Measurements from ENCODE around the gene HIP1.
"Not testable (repeated sequence)": the region's sequence is repeated elsewhere in the genome, so short reads cannot be mapped to it uniquely, and the experiment has no call there.

HIP1 gene

GRCh38 chr7:75738604-75738974, at the start of gene HIP1:
HIP1 (minus strand) TSS chr7:75738941; CDS start chr7:75738920, 21 bp downstream.
- DNase-seq = no peak

- DNase-seq = not testable (repeated sequence)
Measured at GRCh38 chr7:75788154-75788847, 49.6 kb upstream of the HIP1 start.

DNA sequence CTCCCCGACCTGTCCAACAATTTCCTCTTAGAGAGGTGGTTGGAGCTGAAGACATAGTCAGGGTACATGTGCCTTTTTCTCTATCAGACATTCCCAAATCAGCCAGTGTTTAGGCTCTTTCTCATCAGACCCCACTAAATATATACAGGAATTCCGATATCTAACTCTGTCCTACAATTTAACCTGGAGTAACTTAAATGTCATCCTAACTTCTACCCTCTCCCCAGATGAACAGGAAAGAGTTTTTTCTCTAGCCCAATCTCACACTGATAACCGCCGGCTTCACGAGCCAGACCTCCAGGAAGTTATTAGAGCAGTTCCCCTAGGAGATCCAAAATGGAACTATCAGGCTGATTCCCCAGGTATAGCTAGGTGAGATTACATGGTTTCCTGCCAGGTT, 44.3 kb upstream of the HIP1 start:
- not testable (repeated sequence) for DNase-seq

DNA sequence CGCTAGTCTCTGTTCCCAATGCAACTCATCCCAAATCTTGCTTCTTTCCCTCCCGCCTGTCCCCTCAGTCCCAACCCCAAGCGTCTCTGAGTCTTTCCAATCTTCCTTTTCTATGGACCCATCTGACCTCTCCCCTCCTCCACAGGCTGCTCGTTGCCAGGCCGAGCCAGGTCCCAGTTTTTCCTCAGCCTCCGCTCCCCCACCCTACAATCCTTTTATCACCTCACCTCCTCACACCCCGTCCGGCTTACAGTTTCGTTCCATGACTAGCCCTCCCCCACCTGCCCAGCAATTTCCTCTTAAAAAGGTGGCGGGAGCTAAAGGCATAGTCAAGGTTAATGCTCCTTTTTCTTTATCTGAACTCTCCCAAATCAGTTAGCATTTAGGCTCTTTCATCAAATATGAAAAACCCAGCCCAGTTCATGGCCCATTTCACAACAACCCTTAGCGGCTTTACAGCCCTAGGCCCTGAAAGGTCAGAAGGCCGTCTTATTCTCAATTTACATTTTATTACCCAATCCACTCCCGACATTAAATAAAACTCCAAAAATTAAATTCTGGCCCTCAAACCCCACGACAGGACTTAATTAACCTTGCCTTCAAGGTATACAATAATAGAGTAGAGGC, 42.0 kb upstream of the HIP1 start:
- not testable (repeated sequence) for DNase-seq

DNA sequence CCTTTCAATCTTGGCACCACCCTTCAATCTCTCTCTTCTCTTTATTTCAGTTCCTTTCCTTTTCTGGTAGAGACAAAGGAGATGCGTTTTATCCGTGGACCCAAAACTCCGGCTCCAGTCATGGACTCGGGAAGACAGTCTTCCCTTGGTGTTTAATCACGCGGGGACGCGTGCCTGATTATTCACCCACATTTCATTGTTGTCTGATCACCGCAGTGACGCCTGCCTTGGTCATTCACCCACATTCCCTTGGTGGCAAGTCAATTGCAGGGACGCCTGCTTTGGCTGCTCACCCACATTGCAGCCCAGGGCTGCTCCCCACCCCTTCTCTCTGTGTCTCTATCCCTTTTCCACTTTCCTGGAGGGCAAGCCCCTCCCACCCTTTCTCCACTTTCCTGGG, 40.8 kb upstream of the HIP1 start:
- DNase-seq = not testable (repeated sequence)

GRCh38 chr7:75779035-75779434, 40.3 kb upstream of the HIP1 start:
- not testable (repeated sequence) for DNase-seq

GRCh38 chr7:75776295-75776971, 37.7 kb upstream of the HIP1 start:
- DNase-seq = no peak

DNA sequence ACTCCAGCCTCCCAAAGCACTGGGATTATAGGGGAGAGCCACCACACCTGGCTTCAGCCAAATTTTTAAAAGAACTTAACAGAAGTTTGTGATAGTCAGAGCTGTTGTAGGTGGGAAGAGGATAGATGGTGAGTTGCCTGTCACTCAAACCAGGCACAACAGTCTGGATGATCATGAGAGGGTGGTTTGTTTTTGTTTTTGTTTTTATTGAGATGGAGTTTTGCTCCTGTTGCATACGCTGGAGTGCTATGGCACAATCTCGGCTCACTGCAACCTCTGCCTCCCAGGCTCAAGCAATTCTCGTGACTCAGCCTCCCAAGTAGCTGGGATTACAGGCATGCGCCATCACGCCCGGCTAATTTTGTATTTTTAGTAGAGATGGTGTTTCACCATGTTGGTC, 35.2 kb upstream of the HIP1 start:
- DNase-seq = not testable (repeated sequence)

- no peak for DNase-seq
Measured at GRCh38 chr7:75772081-75773077, 33.6 kb upstream of the HIP1 start, which contains the start of gene CCL26. CCL26 (minus strand) TSS chr7:75772211; CDS start chr7:75772176, 35 bp downstream.

GRCh38 chr7:75771224-75771623, 32.5 kb upstream of the HIP1 start:
- DNase-seq = no peak

GRCh38 chr7:75762350-75762917, 23.7 kb upstream of the HIP1 start:
- peak; percentile 40 for DNase-seq

DNA sequence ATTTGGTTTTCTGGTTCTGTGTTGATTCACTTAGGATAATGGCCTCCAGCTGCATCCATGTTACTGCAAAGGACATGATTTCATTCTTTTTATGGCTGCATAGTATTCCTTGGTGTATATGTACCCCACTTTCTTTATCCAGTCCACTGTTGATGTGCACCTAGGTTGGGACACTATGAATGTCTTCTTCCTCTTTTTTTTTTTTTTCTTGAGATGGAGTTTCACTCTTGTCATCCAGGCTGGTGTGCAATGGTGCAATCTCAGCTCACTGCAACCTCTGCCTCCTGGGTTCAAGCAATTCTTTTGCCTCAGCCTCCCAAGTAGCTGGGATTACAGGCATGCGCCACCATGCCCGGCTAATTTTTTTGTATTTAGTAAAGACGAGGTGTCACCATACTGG, 23.1 kb upstream of the HIP1 start:
- DNase-seq = not testable (repeated sequence)

- DNase-seq = no peak
Measured at GRCh38 chr7:75758491-75758890, 19.8 kb upstream of the HIP1 start.

- DNase-seq = no peak
Measured at GRCh38 chr7:75757860-75758259, 19.1 kb upstream of the HIP1 start.

DNA sequence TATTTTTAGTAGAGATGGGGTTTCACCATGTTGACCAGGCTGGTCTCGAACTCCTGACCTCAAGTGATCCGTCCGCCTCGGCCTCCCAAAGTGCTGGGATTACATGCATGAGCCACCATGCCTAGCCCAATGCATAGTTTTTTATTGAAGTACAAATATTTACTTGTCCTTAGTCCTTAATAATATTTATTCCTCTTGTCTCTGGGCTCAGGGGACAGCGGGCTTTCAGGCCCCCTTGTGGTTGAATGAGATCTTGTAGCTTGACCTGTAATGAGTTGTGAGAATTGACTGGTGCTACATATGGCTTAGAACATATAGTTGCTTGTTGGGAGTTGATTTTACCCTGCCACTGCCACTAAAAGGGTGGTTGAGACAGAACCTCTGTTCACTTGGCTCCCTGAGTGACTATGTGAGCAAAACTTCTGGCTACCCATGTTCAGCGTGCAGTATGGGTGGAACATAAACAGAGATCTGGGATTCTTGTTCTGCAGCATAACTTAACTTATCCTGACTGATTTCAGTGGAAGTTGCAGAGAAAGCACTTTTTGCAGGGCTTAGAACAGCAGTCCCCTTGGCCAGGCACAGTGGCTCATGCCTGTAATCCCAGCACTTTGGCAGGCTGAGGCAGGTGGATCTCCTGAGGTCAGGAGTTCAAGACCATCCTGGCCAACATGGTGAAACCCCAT, 18.4 kb upstream of the HIP1 start:
- DNase-seq = no peak

- DNase-seq = no peak
Measured at GRCh38 chr7:75756206-75756990, 17.7 kb upstream of the HIP1 start.

GRCh38 chr7:75743455-75743859, 4.7 kb upstream of the HIP1 start:
- DNase-seq = no peak

GRCh38 chr7:75740846-75741497, 2.2 kb upstream of the HIP1 start:
- no peak for DNase-seq

GRCh38 chr7:75739796-75740672, 1.3 kb upstream of the HIP1 start:
- no peak for DNase-seq

All from NCI-H2081 treated with DMSO at 0.1 percent for 48 hours (cell line).